Activated T-helper 1 cell treated with Interleukin-2 at 50 U/mL for 16 hours (primary cell): Measurements from ENCODE around the gene CTIF.

Experiments
- DNase-seq: peaks from one replicate; pipeline ENCODE4 v3.0.0-alpha.2; 2020; ENCODE audit warnings: low read depth

The CTIF gene

DNA sequence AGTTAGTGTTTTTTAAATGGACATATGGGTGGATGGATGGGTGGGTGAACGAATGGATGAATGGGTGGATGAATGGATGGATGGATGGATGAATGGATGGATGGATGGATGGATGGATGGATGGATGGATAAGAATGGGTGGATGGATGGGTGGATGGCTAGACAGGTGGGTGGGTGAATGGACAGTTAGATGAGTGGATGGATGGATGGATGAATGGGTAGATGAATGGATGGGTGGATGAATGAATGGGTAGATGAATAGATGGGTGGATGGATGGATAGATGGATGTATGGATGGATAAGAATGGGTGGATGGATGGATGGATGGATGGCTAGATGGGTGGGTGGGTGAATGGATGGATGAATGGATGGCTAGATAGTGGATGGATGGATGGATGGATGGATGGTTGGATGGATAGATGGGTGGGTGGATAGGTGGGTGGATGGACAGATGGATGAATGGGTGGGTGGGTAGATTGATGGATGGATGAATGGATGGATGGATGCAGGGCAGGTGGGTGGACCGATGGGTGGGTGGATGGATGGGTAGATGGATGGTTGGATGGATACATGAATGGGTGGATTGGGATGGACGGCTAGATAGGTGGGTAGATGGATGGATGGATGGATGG lies 64.0 kb downstream of the CTIF start:
- DNase-seq = no peak

GRCh38 chr18:48605408-48605845 lies 66.6 kb downstream of the CTIF start:
- no peak for DNase-seq

GRCh38 chr18:48607056-48607984 lies 68.5 kb downstream of the CTIF start:
- no peak for DNase-seq

DNA sequence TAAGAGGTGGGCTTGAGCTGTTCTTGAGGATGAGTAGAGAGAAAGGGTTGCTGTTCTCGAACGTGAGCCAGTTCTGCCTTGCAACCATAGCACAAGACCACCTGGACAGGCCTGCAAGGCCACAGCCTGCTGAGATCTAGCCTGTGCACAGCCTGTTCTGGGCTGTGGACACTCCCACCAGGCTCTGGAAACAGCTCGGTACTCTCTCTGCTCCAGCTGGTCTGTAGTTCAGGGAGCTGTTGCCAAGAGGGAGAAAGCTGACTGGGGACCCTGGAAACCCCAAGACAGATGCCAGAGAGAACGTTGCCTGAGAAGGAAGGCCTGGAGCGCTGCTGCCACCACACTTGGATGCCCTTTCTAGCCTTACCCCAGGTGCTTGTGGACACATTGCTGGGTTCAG lies 69.8 kb downstream of the CTIF start:
- no peak for DNase-seq

DNA sequence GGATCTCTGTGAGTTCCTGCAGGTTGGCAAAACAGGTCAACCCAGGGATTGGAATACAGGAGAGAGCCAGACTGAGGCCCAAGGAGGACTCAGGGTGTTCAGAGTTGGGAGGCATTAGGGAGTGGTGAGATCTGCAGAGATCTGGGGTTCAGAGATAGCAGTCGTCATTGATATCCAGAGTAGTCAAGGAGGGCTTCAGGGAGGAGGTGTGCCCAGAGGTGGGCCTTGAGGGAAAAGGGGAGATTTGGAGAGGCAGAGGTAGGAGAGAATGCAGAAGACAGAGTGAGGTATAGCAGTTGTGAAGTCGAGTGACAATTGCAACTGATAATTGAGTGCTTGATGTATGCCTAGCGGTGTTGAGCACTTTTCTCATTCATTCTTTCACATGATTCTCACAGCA lies 70.3 kb downstream of the CTIF start:
- DNase-seq = no peak

GRCh38 chr18:48609820-48610815 lies 71.3 kb downstream of the CTIF start:
- DNase-seq = no peak

GRCh38 chr18:48611203-48611602 lies 72.4 kb downstream of the CTIF start:
- no peak for DNase-seq

DNA sequence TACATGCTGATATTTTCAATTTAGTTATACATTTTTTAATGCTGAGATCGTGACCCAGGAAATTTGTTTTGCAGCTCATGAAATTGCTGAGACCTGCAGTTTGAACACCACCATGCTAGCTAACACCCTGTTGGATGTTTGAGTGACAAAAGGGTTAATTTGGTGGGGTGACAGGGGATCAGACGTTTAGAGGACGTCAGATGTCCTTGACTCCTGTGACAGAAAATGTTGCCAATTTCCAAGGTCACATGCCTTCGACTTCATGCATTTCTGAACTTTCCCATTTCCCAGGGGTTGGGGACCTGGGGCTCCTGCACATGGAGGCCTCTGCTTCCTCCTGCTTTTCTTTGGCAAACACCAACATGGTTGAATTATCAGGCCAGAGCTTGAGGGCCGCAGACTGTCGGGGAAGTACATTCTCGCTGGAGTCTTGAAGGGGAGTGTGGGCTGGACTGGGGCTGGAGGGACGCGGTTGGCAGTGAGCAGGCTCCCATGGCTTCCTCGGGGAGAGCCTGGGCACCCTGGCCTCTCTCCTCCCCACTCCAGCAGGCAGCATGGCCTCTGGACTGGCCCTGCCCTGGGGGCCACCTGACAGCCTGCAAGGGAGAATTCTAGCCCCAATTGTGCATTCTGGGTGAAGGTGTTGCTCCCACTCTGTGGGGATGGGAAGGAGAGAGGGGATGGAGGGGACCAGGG lies 73.1 kb downstream of the CTIF start:
- no peak for DNase-seq

GRCh38 chr18:48612511-48612910 lies 73.7 kb downstream of the CTIF start:
- DNase-seq = no peak

DNA sequence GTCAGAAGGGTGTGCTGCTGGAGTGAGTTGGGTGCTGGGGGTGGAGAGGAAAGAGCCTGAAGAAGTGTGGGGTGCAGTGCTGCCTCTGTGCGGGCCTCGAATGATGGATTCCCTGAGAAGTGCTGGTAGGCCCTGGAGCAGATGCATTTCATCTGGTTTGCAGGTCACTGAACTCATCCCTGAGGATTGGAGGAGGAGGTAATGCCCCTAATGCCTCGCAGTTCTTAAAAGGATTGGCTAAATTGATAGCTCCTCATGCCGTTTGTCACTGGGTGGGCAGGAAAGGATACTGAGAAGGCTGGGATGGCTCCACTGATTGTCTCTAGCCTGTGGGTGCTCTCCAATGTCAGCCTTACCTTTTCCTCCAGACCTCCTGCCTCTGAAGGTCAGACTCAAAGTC lies 74.1 kb downstream of the CTIF start:
- no peak for DNase-seq

- DNase-seq = no peak
Measured at GRCh38 chr18:48613589-48614404, 75.0 kb downstream of the CTIF start.

DNA sequence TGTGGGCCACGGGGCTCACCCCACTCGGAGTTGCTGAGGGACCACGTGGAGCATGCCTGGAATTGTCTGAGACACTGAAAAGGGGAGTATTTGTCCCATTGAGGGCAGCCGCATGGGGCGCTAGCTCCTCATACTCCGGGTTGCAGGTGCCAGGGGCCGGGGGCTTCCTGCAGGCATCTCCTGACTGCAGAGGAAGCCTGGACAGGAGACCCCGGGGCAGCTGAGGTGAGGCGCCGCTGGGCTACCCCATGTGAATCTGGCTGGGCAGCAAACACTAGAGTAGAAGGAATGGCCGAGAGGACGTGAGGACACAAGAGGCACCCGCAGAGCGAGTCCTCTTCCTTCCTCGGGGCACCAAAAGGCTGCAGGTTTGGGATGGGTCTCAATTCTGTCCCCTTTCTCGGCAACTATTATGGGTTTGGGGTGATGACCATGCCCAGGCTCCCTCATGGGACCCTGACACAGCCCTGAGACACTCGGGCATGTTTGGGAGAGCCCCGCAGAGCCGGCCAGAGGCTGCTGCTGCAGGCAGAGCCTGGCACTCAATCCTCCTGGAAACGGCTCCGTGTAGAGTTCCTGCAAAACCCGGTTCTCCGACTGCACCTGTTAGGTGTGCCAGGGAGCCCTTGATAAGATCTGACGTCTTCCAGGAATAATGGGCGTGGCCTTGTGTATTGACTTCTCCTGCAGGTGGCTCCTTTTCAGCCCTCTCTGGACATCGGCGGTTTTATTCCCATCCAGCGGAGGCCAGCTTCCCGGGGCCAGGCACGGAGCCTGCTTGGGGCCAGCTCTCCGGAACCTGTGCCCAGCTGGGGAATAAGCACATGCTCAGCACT lies 77.0 kb downstream of the CTIF start:
- DNase-seq = no peak

GRCh38 chr18:48616484-48617255 lies 77.8 kb downstream of the CTIF start:
- no peak for DNase-seq

- no peak for DNase-seq
Measured at GRCh38 chr18:48617844-48618497, 79.1 kb downstream of the CTIF start.

DNA sequence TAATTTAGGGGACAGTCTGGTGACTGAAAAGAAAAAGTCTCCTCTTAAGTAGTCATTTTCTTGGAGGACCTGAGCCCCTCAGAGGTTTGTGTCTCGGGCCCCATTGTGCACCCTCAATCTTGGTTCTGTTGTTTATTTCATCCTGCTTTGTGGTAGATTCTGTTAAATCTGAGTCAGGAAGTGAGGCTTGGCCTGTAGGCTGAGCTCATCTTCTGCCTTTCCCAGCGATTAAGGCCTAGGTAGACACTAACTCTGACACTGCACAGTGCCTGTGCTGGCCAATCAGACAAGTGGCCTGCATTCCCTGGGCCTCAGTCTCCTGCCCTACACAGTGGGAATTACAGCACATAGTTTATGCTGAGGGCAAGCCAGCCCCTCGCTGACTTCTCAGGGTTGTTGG lies 80.2 kb downstream of the CTIF start:
- no peak for DNase-seq

- no peak for DNase-seq
Measured at GRCh38 chr18:48619501-48619900, 80.7 kb downstream of the CTIF start.

DNA sequence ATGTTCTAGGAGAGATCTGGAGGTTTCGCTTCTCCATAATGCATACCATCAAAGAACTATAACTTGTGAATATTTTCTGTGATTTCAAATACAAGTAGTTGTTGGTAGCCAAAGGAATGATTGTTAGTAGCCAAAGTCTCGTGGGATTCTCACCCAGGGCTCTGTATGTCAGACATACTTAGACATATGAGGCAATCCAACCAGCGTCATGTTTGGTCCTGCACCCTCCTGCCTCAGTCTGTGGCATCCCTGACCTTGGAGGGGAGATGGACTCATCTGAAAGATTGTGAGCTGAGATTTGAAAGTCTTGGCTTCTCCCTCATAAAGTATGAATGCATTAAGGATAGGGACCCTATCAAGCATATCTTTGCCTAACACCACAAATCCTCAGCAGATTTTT lies 81.2 kb downstream of the CTIF start:
- DNase-seq = no peak

DNA sequence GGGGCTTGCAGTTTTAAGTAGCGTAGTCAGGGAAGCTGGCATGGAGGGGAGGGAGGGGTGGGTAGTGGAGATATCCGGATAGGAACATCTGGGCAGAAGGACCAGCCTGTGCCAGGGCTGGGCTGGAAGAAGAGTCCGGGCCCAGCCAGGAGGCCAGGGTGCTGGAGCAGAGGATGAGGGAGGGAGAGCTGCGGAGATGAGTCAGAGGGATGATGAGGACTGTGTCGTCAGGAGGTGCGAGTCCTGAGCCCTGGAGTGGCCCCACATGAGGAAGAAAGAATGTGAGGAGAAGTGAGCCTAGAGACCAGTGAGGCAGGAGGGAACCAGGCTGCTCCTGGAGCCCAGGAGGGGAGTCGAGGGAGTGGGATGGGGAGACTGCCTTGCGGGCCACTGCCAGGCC lies 82.4 kb downstream of the CTIF start:
- DNase-seq = no peak
